Pancreas (tissue), 10 donors: ENCODE results near the gene CYP2D6. TPM values are rescaled to one million over a fixed set of nuclear protein-coding genes. Genes with fewer than 3 reads are reported as not detected.

Experiments used
- ATAC-seq, 4 donors: fragments of 200-7000 bp; cut with Tn5 transposase; one replicate each; pipeline versions ENCODE4 v1.8.0 to v1.9.1; 2020; ENCODE audit warnings: mild to moderate bottlenecking in 4 of 4, moderate library complexity in 4 of 4
- DNase-seq, 6 donors: peaks; one replicate each; pipeline ENCODE4 v3.0.0-alpha.2; 2020
- FAIRE-seq: peaks from 2 replicates; lab custom pipeline; 2012; peaks lifted over from hg19 to GRCh38; lab: Jason Lieb, UNC
- H3K27ac ChIP-seq, 4 donors: fragments of 200-600 bp; sonication (generic); 1 replicate in 3 of 4; 2 replicates in 1 of 4; pipeline versions ENCODE4 v1.5.0 to v1.8.0; 2020
- H3K27me3 ChIP-seq, 4 donors: fragments of 200-600 bp; one replicate each; pipeline ENCODE4 v1.8.0; 2021
- H3K36me3 ChIP-seq, 3 donors: fragments of 200-600 bp; sonication (generic) in 1 of 3; one replicate each; pipeline versions ENCODE4 v1.5.0 to v1.8.0; 2020 to 2021
- H3K4me1 ChIP-seq, 3 donors: fragments of 200-600 bp; one replicate each; pipeline ENCODE4 v1.8.0; 2021
- H3K4me3 ChIP-seq, 4 donors: fragments of 200-600 bp; sonication (generic) in 2 of 4; one replicate each; pipeline versions ENCODE4 v1.5.0 to v1.8.0; 2020 to 2021
- H3K9me3 ChIP-seq, 4 donors: fragments of 200-600 bp; one replicate each; pipeline ENCODE4 v1.8.0; 2021
- WGBS, 2 donors: extraction: QIAGEN DNeasy Blood & Tissue Kit; methylation state at CpG; one replicate each; pipeline ENCODE4 v1.1.7; 2013; 5-methylcytosine and 5-hydroxymethylcytosine counted together
- intact Hi-C, 3 donors: fragments of 100-400 bp; cut with DNase I; formaldehyde crosslinking; loops; one replicate each; pipeline versions ENCODE4 v1.11.1 to v1.14.2; 2022
- polyA plus RNA-seq, 2 donors: library from polyadenylated mRNA; stranded (reverse); fragments of 200-250 nt; gene quantifications; one replicate each; pipeline ENCODE4 v1.2.3, GENCODE V29; 2013
- total RNA-seq, 6 donors: library from RNA; stranded (reverse); fragmentation: NEBNext Ultra II Directional in 4 of 6; extraction: Animal tissue kit (Norgen Biotek cat#: 25700) in 4 of 6; gene quantifications; one replicate each; pipeline versions ENCODE4 v1.2.1 to v1.2.4, GENCODE V29; 2021 to 2023
- TF ChIP-seq, protein P1 (sequence below), 4 donors: fragments of 200-600 bp; sonication (generic) in 3 of 4; IDR thresholded peaks; one replicate each; pipeline versions ENCODE4 v1.5.0 to v1.8.0; 2021; ENCODE audit warnings: antibody characterized with exemption in 4 of 4
- donor health status: healthy with polysubstance abuse.
- donor health status: DM: no; HTN: no; CAD: no; lungs with moderate emphysema.
- donor health status: DM: no; HTN: no; CAD: no.
- donor health status: control.
- donor health status: control.
- donor health status: Bipolar disorder and iron deficiency.
- donor health status: DM: yes; HTN: yes; CAD: no.
- donor health status: DM: no; HTN: no; CAD: no.
- donor health status: DM: no; HTN: no; CAD: no.
- donor health status: DM: yes; HTN: yes; CAD: no.

The CYP2D6 gene
- total and polyA plus RNA-seq, 8 donors: 0.35 to 7.3 (median 0.66) TPM

DNA sequence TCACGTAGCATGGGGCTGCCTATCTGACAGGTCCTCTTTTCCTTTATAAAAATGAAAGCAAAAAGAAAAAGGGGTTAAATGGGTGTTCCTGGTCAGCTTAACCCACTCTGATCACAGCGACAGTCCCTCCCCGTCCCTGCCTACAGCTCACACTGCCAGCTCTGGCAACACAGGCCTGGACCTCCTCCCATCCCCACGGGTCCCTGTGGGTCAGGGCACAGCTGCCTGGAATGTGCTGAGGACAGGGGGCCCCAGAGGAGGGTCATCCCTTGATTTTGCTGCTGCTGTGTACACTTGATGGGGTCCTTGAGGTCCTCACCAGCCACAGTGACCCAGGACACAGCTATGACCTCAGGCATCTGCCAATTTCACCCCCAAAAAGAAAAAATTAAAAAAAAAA lies 29.6 kb upstream of the CYP2D6 start:
- WGBS, 2 donors: 84 to 89% methylated on average over 4 of the region's 4 CpGs
- ATAC-seq (no peak), FAIRE-seq (no peak), DNase-seq (no peak)
- Histone ChIP-seq H3K4me1 (no peaks in the 10 kb centered on the region), H3K9me3 (no peaks in the 10 kb centered on the region), H3K27ac (no peak overlapping the region), H3K27me3 (no peaks in the 10 kb centered on the region), H3K36me3 (no peaks in the 10 kb centered on the region), H3K4me3 (no peak overlapping the region)
- intact Hi-C loops: no loop called here
- TF ChIP-seq, protein P1, sequence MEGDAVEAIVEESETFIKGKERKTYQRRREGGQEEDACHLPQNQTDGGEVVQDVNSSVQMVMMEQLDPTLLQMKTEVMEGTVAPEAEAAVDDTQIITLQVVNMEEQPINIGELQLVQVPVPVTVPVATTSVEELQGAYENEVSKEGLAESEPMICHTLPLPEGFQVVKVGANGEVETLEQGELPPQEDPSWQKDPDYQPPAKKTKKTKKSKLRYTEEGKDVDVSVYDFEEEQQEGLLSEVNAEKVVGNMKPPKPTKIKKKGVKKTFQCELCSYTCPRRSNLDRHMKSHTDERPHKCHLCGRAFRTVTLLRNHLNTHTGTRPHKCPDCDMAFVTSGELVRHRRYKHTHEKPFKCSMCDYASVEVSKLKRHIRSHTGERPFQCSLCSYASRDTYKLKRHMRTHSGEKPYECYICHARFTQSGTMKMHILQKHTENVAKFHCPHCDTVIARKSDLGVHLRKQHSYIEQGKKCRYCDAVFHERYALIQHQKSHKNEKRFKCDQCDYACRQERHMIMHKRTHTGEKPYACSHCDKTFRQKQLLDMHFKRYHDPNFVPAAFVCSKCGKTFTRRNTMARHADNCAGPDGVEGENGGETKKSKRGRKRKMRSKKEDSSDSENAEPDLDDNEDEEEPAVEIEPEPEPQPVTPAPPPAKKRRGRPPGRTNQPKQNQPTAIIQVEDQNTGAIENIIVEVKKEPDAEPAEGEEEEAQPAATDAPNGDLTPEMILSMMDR (IDR thresholded peaks at IDR 0.05): no peak

DNA sequence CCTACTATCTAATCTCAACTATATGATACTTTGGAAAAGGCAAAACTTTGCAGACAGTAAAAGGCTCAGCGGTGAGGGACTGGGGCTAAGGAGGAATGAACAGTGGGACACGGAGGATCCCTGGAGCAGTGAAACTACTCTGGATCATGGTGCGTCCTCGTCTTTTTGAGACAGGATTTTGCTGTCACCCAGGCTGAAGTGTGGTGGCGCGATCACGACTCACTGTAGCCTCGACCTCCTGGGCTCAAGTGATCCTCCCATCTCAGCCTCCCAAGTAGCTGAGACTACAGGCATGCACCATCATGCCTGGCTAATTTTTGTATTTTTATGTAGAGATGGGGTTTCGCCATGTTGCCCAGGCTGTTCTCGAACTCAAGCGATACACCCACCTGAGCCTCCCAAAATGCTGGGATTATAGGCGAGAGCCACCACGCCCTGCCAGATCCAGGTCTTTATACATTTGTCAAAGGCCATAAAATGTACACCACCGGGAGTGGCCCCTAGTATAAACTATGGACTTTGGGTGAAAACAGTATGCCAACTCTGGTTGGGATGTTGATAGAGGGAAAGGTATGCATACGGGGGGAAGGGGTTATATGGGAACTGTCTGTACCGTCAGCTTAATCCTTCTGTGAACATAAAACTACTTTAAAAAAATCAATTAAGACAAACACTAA lies 28.0 kb upstream of the CYP2D6 start:
- Histone ChIP-seq H3K36me3 (no peaks in the 10 kb centered on the region), H3K4me3 (no peak overlapping the region), H3K27me3 (no peaks in the 10 kb centered on the region), H3K4me1 (no peaks in the 10 kb centered on the region), H3K27ac (no peak overlapping the region), H3K9me3 (no peaks in the 10 kb centered on the region)
- WGBS, 2 donors: 94 to 95% methylated on average over 16 of the region's 16 CpGs
- FAIRE-seq (no peak), DNase-seq (no peak), ATAC-seq (no peak)
- intact Hi-C loops: no loop called here
- TF ChIP-seq, protein P1 (IDR thresholded peaks at IDR 0.05): no peak

DNA sequence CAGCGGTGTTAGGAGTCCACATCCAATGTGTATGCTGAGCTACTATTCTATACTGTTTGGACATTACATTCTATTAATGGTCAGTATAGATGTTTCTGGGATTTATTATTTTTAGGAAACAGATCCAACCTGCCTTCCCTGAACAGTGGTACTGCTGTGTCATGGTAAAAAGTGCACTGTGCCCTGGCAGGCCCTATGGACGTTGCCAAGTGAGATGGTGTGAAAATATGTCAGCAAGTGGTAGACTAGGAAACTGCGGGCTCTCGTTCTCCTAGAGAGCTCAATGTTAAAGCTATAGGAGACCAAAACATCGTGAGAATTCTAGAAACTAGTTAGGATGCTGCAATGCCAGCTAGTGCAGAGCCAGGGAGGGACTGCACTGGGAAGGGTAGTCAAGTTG lies 26.0 kb upstream of the CYP2D6 start:
- no peak for FAIRE-seq
- H3K36me3 ChIP-seq: no peaks in the 10 kb centered on the region

DNA sequence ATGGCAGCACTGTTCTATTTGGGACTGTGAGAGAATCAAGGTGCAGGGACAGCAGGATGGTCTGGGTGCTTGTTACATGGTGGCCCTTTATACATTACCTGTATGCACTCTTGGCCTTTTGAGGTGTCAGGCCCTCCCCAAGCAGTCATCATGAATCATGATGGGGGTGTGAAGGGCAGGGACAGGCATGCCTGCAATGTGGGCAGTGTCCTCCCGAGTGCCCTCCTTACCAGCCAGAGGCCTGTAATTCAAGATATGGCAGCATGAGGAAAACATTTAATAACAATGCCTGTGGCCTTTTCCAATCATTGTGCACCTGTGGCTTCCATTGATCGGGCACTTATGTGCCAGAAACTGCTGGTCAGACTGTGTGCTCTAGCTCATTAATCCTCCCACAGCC lies 25.5 kb upstream of the CYP2D6 start:
- Histone ChIP-seq H3K9me3 (no peaks in the 10 kb centered on the region), H3K27me3 (no peaks in the 10 kb centered on the region), H3K4me3 (no peak overlapping the region), H3K36me3 (no peaks in the 10 kb centered on the region), H3K27ac (no peak overlapping the region), H3K4me1 (no peaks in the 10 kb centered on the region)
- DNase-seq (no peak), ATAC-seq (no peak), FAIRE-seq (no peak)
- intact Hi-C loops: no loop called here
- WGBS, 2 donors: 86 to 91% methylated on average over 2 of the region's 2 CpGs
- TF ChIP-seq, protein P1 (IDR thresholded peaks at IDR 0.05): no peak

More for the DNA sequence above, 26.0 kb upstream of the CYP2D6 start:
- 80 to 84% methylated on average over 5 of the region's 5 CpGs for WGBS, 2 donors
- intact Hi-C loops: no loop called here
- DNase-seq (no peak), ATAC-seq (no peak)
- H3K27ac ChIP-seq: no peak overlapping the region
- TF ChIP-seq, protein P1 (IDR thresholded peaks at IDR 0.05): no peak
- no peak overlapping the region for H3K4me3 ChIP-seq
- H3K4me1 ChIP-seq: no peaks in the 10 kb centered on the region
- H3K27me3 ChIP-seq: no peaks in the 10 kb centered on the region
- H3K9me3 ChIP-seq: no peaks in the 10 kb centered on the region

DNA sequence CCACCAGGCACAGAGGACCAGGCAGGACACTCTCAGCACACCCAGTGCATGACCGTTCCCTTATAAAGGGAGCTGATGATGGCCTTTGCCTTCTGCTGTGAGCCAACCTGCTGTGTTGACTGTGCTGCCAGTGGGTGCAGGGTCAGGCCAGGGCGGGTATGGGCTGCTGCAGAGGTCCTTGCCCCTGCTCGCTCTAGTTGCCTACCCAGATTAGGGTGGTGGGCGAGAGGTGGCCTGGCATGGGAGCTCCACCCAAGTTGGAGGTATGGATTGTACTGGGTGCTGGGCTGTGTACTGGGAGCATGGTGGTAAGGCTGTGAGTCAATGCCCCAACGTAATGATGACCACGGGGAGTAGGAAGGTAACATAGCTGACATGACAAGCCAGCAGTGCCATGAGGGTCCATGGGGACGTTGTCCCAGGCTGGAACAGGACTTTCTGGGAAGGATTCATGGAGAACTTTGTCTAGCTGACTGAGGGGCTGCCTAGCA lies 24.5 kb upstream of the CYP2D6 start:
- FAIRE-seq (no peak), ATAC-seq (no peak), DNase-seq (no peak)
- 95% methylated on average over 7 of the region's 7 CpGs for WGBS, 2 donors
- Histone ChIP-seq H3K36me3 (no peaks in the 10 kb centered on the region), H3K4me3 (no peak overlapping the region), H3K4me1 (no peaks in the 10 kb centered on the region), H3K9me3 (no peaks in the 10 kb centered on the region), H3K27ac (no peak overlapping the region), H3K27me3 (no peaks in the 10 kb centered on the region)
- intact Hi-C loops: no loop called here
- TF ChIP-seq, protein P1 (IDR thresholded peaks at IDR 0.05): no peak
